ENCODE data around the gene PRAME. TPM values are rescaled to one million over a fixed set of nuclear protein-coding genes. Genes with fewer than 3 reads are reported as not detected.

The PRAME gene
- total RNA-seq, 1 experiment from 2014 or later = 17.1 TPM

DNA sequence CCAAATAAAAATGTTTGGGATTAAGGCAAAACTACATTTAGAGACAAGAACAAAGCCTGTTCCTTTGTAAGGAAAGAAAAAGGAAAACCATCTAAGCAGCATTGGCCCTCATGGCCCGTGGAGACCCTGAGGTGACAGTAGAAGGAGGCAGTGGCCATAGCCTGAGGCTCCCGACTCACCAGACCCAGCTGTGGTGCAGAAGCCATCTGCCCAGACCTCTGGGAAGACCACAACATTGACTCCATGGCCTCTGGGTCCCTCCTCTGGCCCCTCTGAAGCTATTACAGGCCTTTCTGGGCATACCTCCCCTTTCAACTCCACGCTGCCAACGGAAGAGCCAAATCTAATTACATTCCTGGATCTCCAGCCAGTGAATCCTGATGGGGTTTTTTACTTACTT lies 6.4 kb downstream of the PRAME start:
- H3K9me2 ChIP-seq (replicated peaks; ENCODE audit: low read length) = no peaks in the 10 kb centered on the region
- H3K4me3 ChIP-seq (ENCODE audit: low read length) = no peak overlapping the region
- H3K9me3 ChIP-seq (ENCODE audit: low read length) = no peaks in the 10 kb centered on the region
- ChIA-PET CTCF (no interaction called here), POLR2A (ENCODE audit: unreplicated experiment) (no interaction called here)
- H3K27me3 ChIP-seq (ENCODE audit: low read length) = no peaks in the 10 kb centered on the region
- H3K79me2 ChIP-seq (ENCODE audit: low read length) = no peaks in the 10 kb centered on the region
- no peaks in the 10 kb centered on the region for H3K4me1 ChIP-seq (ENCODE audit: insufficient read depth, low read length)
- H4K20me1 ChIP-seq (ENCODE audit: low read length) = no peaks in the 10 kb centered on the region
- TF ChIP-seq EZH2 (IDR thresholded peaks at IDR 0.05; ENCODE audit: low read length, unreplicated experiment) (no peak), EZH2phosphoT487 (IDR thresholded peaks at IDR 0.05; ENCODE audit: borderline replicate concordance, low read length) (no peak)
- TF ChIP-seq, protein P1, sequence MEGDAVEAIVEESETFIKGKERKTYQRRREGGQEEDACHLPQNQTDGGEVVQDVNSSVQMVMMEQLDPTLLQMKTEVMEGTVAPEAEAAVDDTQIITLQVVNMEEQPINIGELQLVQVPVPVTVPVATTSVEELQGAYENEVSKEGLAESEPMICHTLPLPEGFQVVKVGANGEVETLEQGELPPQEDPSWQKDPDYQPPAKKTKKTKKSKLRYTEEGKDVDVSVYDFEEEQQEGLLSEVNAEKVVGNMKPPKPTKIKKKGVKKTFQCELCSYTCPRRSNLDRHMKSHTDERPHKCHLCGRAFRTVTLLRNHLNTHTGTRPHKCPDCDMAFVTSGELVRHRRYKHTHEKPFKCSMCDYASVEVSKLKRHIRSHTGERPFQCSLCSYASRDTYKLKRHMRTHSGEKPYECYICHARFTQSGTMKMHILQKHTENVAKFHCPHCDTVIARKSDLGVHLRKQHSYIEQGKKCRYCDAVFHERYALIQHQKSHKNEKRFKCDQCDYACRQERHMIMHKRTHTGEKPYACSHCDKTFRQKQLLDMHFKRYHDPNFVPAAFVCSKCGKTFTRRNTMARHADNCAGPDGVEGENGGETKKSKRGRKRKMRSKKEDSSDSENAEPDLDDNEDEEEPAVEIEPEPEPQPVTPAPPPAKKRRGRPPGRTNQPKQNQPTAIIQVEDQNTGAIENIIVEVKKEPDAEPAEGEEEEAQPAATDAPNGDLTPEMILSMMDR (conservative IDR thresholded peaks at IDR 0.05; ENCODE audit: low read depth, low read length) = no peak
- no peaks in the 10 kb centered on the region for H3K36me3 ChIP-seq (ENCODE audit: low read depth, low read length)
- H3K27ac ChIP-seq (ENCODE audit: low read length) = no peak overlapping the region
- BruUV-seq (replicated peaks) = no TSS peak
- no peak for DNase-seq
- H3K4me2 ChIP-seq (ENCODE audit: low read length) = no peak overlapping the region
- intact Hi-C loops (cut with micrococcal nuclease) = no loop called here
- no peak overlapping the region for H3K9ac ChIP-seq (ENCODE audit: low read length)
- no peak for ATAC-seq
- no peak overlapping the region for H2AFZ ChIP-seq (ENCODE audit: low read length)
- H3F3A ChIP-seq (ENCODE audit: low read length, unreplicated experiment) = no peaks in the 10 kb centered on the region

- no peaks in the 10 kb centered on the region for H3K9me3 ChIP-seq (ENCODE audit: low read length)
- H2AFZ ChIP-seq (ENCODE audit: low read length) = no peak overlapping the region
- H3K4me2 ChIP-seq (ENCODE audit: low read length) = no peak overlapping the region
- no peak for ATAC-seq
- no peaks in the 10 kb centered on the region for H3K9me2 ChIP-seq (replicated peaks; ENCODE audit: low read length)
- H3K27ac ChIP-seq (ENCODE audit: low read length) = no peak overlapping the region
- H3K36me3 ChIP-seq (ENCODE audit: low read depth, low read length) = no peaks in the 10 kb centered on the region
- no TSS peak for BruUV-seq (replicated peaks)
- H3K79me2 ChIP-seq (ENCODE audit: low read length) = no peaks in the 10 kb centered on the region
- no peaks in the 10 kb centered on the region for H3K27me3 ChIP-seq (ENCODE audit: low read length)
- no peaks in the 10 kb centered on the region for H3K4me1 ChIP-seq (ENCODE audit: insufficient read depth, low read length)
- H3K9ac ChIP-seq (ENCODE audit: low read length) = no peak overlapping the region
- no peaks in the 10 kb centered on the region for H3F3A ChIP-seq (ENCODE audit: low read length, unreplicated experiment)
- H4K20me1 ChIP-seq (ENCODE audit: low read length) = no peaks in the 10 kb centered on the region
- TF ChIP-seq, protein P1 (conservative IDR thresholded peaks at IDR 0.05; ENCODE audit: low read depth, low read length) = no peak
- TF ChIP-seq EZH2 (IDR thresholded peaks at IDR 0.05; ENCODE audit: low read length, unreplicated experiment) (no peak), EZH2phosphoT487 (IDR thresholded peaks at IDR 0.05; ENCODE audit: borderline replicate concordance, low read length) (no peak)
- ChIA-PET POLR2A (ENCODE audit: unreplicated experiment) (no interaction called here), CTCF (no interaction called here)
- H3K4me3 ChIP-seq (ENCODE audit: low read length) = no peak overlapping the region
- intact Hi-C loops (cut with micrococcal nuclease) = no loop called here
- no peak for DNase-seq
These were observed 8.2 kb downstream of the PRAME start for GRCh38 chr22:22550789-22551434.

GRCh38 chr22:22548910-22549309 lies 10.2 kb downstream of the PRAME start:
- TF ChIP-seq EZH2 (IDR thresholded peaks at IDR 0.05; ENCODE audit: low read length, unreplicated experiment) = no peak
- TF ChIP-seq, protein P1 (conservative IDR thresholded peaks at IDR 0.05; ENCODE audit: low read depth, low read length) = no peak
- no peak for TF ChIP-seq EZH2phosphoT487 (IDR thresholded peaks at IDR 0.05; ENCODE audit: borderline replicate concordance, low read length)
- ChIA-PET CTCF (interaction anchor here (0.7 kb wide), 1 partner anchor 68 kb away, joined by 3 read pairs; no protein-coding TSS in a partner anchor), POLR2A (ENCODE audit: unreplicated experiment) (no interaction called here)
- no peaks in the 10 kb centered on the region for H3K27me3 ChIP-seq (ENCODE audit: low read length)
- no peaks in the 10 kb centered on the region for H3F3A ChIP-seq (ENCODE audit: low read length, unreplicated experiment)
- intact Hi-C loops (cut with micrococcal nuclease) = no loop called here
- H2AFZ ChIP-seq (ENCODE audit: low read length) = no peak overlapping the region
- DNase-seq (no peak), ATAC-seq (no peak)
- H3K4me2 ChIP-seq (ENCODE audit: low read length) = no peak overlapping the region
- H3K9me3 ChIP-seq (ENCODE audit: low read length) = no peaks in the 10 kb centered on the region
- no peak overlapping the region for H3K9ac ChIP-seq (ENCODE audit: low read length)
- H4K20me1 ChIP-seq (ENCODE audit: low read length) = no peaks in the 10 kb centered on the region
- H3K27ac ChIP-seq (ENCODE audit: low read length) = no peak overlapping the region
- H3K4me3 ChIP-seq (ENCODE audit: low read length) = no peak overlapping the region
- no peaks in the 10 kb centered on the region for H3K79me2 ChIP-seq (ENCODE audit: low read length)
- no peaks in the 10 kb centered on the region for H3K4me1 ChIP-seq (ENCODE audit: insufficient read depth, low read length)
- no peaks in the 10 kb centered on the region for H3K9me2 ChIP-seq (replicated peaks; ENCODE audit: low read length)
- no peaks in the 10 kb centered on the region for H3K36me3 ChIP-seq (ENCODE audit: low read depth, low read length)
- BruUV-seq (replicated peaks) = no TSS peak
